SH-SY5Y (cell line): ENCODE data around the gene CORO2B.

Experiments used
- GATA2 ChIP-seq: IDR thresholded peaks from 2 replicates; pipeline ENCODE4 v1.6.1; 2011; ENCODE audit warnings: mild to moderate bottlenecking, low read depth, low read length
- GATA3 ChIP-seq: IDR thresholded peaks from 2 replicates; pipeline ENCODE4 v1.6.1; 2011; ENCODE audit warnings: low read depth, mild to moderate bottlenecking, low read length, moderate library complexity

- TF ChIP-seq GATA3 (no peak), GATA2 (no peak)
Measured at GRCh38 chr15:68598171-68599152, 19.7 kb downstream of the CORO2B start.
